GM20000 (cell line): ENCODE data around the gene FANCM.
A peak's percentile ranks its signal among the peaks of the same experiment; 100 is the strongest.
"Not testable (repeated sequence)": the region's sequence is repeated elsewhere in the genome, so short reads cannot be mapped to it uniquely, and the experiment has no call there.

ENCODE experiments used
- DNase-seq: peaks from one replicate; pipeline ENCODE4 v3.0.0; 2012; ENCODE audit warnings: low spot score
- TF ChIP-seq, protein P1 (sequence below): IDR thresholded peaks from 2 replicates; pipeline ENCODE4 v1.5.1; 2012; ENCODE audit warnings: mild to moderate bottlenecking, control low read depth; ENCODE audit errors: extremely low read depth, missing control alignments

Gene FANCM

DNA sequence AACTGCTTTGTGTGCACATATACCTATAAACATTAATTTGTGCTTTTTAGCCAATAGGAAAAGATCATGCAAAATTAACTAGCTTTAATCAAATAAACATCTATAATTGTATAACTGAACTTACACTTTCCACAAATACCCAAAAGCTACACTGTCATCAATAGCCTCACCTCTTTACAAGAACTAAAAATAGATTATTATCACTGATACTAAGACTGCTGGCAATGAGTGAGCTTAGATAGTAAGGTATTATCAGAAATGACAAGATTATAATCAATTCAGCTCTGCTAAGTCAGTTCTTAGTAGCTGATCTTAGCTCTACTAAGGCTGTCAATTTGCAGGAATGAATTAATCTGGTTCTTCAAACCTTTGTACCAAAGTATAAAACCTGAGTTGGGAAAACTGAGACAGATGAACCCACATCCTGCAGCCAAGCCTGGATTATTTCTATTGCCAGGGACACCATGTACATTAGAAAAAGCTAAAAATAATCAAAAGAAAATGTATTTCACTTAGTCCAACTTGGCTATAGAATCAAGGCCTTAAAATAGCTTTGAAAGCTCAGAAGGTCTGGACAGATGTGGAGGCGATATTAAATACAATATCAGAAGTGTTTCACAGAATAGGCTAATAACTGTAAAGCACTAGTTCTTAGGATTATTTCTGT lies 6.6 kb upstream of the FANCM start:
- TF ChIP-seq, protein P1, sequence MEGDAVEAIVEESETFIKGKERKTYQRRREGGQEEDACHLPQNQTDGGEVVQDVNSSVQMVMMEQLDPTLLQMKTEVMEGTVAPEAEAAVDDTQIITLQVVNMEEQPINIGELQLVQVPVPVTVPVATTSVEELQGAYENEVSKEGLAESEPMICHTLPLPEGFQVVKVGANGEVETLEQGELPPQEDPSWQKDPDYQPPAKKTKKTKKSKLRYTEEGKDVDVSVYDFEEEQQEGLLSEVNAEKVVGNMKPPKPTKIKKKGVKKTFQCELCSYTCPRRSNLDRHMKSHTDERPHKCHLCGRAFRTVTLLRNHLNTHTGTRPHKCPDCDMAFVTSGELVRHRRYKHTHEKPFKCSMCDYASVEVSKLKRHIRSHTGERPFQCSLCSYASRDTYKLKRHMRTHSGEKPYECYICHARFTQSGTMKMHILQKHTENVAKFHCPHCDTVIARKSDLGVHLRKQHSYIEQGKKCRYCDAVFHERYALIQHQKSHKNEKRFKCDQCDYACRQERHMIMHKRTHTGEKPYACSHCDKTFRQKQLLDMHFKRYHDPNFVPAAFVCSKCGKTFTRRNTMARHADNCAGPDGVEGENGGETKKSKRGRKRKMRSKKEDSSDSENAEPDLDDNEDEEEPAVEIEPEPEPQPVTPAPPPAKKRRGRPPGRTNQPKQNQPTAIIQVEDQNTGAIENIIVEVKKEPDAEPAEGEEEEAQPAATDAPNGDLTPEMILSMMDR: no peak
- no peak for DNase-seq

DNA sequence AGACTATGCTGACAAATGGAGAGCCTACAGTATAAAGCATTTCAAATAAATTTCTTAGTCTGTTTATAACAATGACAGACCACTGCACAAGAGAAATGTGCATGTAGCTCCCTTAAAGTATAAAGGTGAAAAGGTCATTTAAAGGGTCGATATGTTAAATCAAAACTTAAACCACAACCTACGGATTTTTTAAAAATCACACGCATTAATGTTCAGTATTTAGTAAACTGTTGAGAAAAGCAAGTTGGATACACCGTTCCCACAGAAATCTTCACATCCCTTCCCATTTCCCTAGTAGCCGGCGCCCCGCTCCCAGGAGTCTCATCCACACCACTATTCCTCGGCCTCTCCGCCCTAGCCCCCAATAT lies 2.1 kb upstream of the FANCM start:
- TF ChIP-seq, protein P1: no peak
- DNase-seq: no peak

DNA sequence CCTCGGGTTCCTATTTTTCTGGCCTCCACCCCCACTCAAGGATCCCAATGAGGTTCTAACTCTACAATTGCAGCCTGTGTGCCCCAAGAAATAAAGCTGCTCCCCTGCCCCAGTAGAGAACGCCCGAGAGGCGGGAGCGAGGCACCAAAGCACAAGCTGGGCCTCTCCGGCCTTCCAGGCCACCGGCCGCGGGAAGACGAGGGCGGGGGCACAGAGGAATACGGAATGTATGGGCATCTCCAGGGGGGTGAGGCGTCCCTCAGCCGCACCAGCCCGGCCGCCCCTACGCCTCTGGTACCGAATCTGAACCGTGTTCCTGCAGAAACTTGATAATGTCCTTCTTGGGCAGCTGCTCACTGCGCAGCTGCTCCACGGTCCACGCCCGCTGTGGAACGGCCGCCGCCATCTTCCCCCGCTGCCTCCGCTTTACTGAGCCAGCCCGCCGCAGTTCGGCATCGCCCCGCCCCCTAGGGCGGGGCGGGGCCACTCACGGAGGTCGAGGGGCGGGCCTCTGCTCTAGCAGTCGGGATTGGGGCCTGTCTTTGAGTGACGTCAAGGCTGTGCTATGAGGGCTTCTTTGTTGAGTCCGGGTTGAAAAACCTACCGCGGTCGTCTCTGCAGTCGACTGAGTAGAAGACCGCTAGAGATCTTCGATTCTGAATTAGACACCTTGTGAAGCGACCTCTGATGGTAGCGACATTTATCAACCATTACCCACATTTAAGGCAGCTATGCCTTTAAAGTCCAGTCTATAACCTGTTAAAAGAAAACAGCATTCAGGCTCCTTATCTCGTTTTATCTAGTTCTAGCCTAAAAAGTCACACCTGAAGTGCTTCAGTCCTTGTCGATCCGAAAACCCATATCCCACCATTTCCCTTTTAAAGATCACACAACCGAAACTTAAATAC lies 1.4 kb upstream of the FANCM start, which contains the start of gene FKBP3:
TSS of gene FKBP3 (minus strand) at position 431 of the 908 bp plus-strand sequence. CDS start at position 406, 25 bp downstream.
- peak; percentile 94 for DNase-seq
- TF ChIP-seq, protein P1: no peak

DNA sequence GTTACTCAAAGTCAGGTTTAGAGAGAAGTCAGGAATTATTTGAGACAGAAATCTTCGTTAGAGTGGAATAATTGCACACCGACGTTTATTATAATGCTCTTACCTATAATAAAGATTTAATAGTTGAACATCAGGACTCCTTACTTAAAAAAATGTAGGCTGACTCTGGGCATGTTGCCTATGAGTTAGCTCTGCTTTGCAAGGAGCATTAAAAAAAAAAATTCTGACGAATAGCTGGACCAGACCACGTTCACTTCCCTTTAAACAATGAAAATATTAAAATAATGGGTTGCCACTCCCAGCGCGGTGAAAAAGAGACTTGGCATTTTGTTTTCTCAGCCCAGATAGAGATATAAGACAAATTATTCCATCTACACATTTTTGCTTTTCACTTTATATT lies 574 bp upstream of the FANCM start:
- TF ChIP-seq, protein P1: no peak
- no peak for DNase-seq

DNA sequence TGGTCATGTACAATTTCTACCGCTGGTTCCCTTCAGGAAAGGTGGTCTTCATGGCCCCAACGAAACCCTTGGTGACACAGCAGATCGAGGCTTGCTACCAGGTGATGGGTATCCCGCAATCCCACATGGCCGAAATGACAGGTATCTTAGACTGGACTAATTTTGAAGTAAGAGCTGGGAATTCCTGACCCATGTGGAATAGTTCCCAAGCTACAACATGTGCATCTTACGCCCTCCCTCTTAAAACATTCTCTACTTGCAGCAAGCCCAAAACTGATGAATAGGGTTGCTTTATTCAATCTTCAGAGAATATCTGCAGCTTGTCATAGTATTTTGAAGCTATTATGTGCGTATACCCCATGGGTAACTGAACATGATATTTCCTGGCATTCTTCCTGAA lies 669 bp downstream of the FANCM start:
- DNase-seq: peak; percentile 5
- TF ChIP-seq, protein P1: no peak

DNA sequence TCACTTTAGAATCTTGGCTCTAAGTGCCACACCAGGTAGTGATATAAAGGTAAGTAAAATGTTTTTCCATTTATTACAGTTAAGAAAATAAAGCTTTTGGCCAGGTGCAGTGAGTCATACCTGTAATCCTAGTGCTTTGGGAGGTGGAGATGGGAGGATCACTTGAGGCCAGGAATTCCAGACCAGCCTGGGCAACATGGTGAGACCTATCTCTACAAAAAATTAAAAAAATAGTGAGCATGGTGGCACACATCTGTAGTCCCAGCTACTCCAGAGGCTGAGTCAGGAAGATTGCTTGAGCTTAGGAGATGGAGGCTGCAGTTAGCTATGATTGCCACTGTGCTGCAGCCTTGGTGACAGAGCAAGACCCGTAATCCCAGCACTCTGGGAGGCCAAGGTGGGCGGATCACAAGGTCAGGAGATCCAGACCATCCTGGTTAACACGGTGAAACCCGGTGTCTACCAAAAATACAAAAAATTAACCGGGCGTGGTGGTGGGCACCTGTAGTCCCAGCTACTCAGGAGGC lies 5.0 kb downstream of the FANCM start:
- TF ChIP-seq, protein P1: no peak

DNA sequence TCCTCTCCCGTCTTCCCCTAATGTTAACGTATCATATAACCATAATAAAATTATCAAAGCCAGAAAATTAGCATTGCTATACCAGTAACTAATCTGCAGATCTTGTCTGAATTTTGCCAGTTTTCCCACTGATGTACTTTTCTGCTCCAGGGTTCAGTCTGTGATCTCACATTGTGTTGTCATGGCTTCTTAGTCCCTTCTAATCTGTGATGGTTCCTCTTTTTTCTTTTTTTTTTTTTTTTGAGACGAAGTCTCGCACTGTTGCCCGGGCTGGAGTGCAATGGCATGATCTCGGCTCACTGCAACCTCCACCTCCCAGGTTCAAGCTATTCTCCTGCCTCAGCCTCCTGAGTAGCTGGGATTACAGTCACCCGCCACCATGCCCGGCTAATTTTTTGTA lies 6.4 kb downstream of the FANCM start:
- not testable (repeated sequence) for DNase-seq

More for the DNA sequence above, 5.0 kb downstream of the FANCM start:
- DNase-seq: no peak
